Testis (tissue), 3 donors: ENCODE data around the gene MRTO4. TPM values are rescaled to one million over a fixed set of nuclear protein-coding genes. Genes with fewer than 3 reads are reported as not detected.

Experiments
- DNase-seq: peaks from one replicate; pipeline ENCODE4 v3.0.0-alpha.2; 2019
- H3K27ac ChIP-seq, 2 donors: fragments of 200-600 bp; sonication (generic); one replicate each; pipeline ENCODE4 v1.5.1; 2019
- H3K27me3 ChIP-seq: fragments of 200-600 bp; sonication (generic); one replicate; pipeline ENCODE4 v1.5.1; 2019
- H3K36me3 ChIP-seq: fragments of 200-600 bp; sonication (generic); one replicate; pipeline ENCODE4 v1.5.1; 2017; ENCODE audit warnings: low read depth; ENCODE audit errors: missing control alignments
- H3K4me1 ChIP-seq: fragments of 200-600 bp; sonication (generic); one replicate; pipeline ENCODE4 v1.5.1; 2019
- H3K4me3 ChIP-seq, 2 donors: fragments of 200-600 bp; sonication (generic); one replicate each; pipeline ENCODE4 v1.5.1; 2017 to 2019
- H3K9me3 ChIP-seq: fragments of 200-600 bp; sonication (generic); one replicate; pipeline ENCODE4 v1.5.1; 2017
- POLR2A ChIP-seq: fragments of 450-650 bp; IDR thresholded peaks from one replicate; pipeline ENCODE4 v1.6.1; 2017; ENCODE audit warnings: antibody characterized with exemption, mild to moderate bottlenecking, moderate library complexity
- WGBS, 2 donors: methylation state at CpG; one replicate each; pipeline ENCODE4 v1.1.5; 2018; 5-methylcytosine and 5-hydroxymethylcytosine counted together
- intact Hi-C: fragments of 100-400 bp; cut with DNase I; formaldehyde crosslinking; loops from one replicate; pipeline ENCODE4 v1.15.1; 2023; ENCODE audit warnings: low total_unique reads
- polyA plus RNA-seq: library from polyadenylated mRNA; stranded (reverse); fragments of 350-450 nt; fragmentation: Illumina TruSeq; extraction: RNeasy Lipid Tissue Mini Kit (QIAGEN cat#74804); gene quantifications from one replicate; pipeline ENCODE4 v1.2.3, GENCODE V29; 2014; ENCODE audit warnings: low read depth, low replicate concordance; ENCODE audit not compliant: insufficient read depth
- total RNA-seq, 2 donors: library from RNA; depleted of rRNA; stranded (reverse); fragments of >200 nt; gene quantifications; one replicate each; pipeline ENCODE4 v1.2.3, GENCODE V29; 2016
- TF ChIP-seq, protein P1 (sequence below), 3 experiments: fragments of 450-650 bp in 2 of 3; fragments of 200-600 bp in 1 of 3; sonication (generic) in 1 of 3; IDR thresholded peaks; one replicate each; pipeline ENCODE4 v1.5.1; 2016 to 2019; ENCODE audit warnings: antibody characterized with exemption in 3 of 3, mild to moderate bottlenecking in 2 of 3, moderate library complexity in 1 of 3

MRTO4 gene
- total and polyA plus RNA-seq, 3 donors from 2014 or later = 25.8 to 46.4 (median 36.9) TPM

GRCh38 chr1:19209439-19209989 is 42.1 kb upstream of the MRTO4 start:
- H3K27me3 ChIP-seq = no peaks in the 10 kb centered on the region
- H3K36me3 ChIP-seq = no peaks in the 10 kb centered on the region
- peaks cover 48% of the 10 kb centered on the region for H3K4me1 ChIP-seq
- H3K9me3 ChIP-seq = no peaks in the 10 kb centered on the region
- no peak for TF ChIP-seq POLR2A
- TF ChIP-seq, protein P1, sequence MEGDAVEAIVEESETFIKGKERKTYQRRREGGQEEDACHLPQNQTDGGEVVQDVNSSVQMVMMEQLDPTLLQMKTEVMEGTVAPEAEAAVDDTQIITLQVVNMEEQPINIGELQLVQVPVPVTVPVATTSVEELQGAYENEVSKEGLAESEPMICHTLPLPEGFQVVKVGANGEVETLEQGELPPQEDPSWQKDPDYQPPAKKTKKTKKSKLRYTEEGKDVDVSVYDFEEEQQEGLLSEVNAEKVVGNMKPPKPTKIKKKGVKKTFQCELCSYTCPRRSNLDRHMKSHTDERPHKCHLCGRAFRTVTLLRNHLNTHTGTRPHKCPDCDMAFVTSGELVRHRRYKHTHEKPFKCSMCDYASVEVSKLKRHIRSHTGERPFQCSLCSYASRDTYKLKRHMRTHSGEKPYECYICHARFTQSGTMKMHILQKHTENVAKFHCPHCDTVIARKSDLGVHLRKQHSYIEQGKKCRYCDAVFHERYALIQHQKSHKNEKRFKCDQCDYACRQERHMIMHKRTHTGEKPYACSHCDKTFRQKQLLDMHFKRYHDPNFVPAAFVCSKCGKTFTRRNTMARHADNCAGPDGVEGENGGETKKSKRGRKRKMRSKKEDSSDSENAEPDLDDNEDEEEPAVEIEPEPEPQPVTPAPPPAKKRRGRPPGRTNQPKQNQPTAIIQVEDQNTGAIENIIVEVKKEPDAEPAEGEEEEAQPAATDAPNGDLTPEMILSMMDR (IDR thresholded peaks at IDR 0.05) = no peak
- intact Hi-C loops = no loop called here
- peak overlapping the region; percentile 91 to 92 for H3K27ac ChIP-seq
- peak overlapping the region; percentile 73 to 100 for H3K4me3 ChIP-seq
- WGBS, 2 donors = 0 to 1% methylated on average over 14 to 28 of the region's 28 CpGs
- peak; percentile 56 for DNase-seq

- peak within 1 kb of the TSS; percentile 91 to 92 for H3K27ac ChIP-seq
- intact Hi-C loops = no loop called here
- peak within 1 kb of the TSS; percentile 73 to 100 for H3K4me3 ChIP-seq
- 1 to 2% methylated on average over 10 to 56 of the region's 80 CpGs for WGBS, 2 donors
- H3K27me3 ChIP-seq = no peaks in the 10 kb centered on the region
- H3K4me1 ChIP-seq = peaks cover 48% of the 10 kb centered on the region
- no peaks in the 10 kb centered on the region for H3K9me3 ChIP-seq
- peak; percentile 96 for DNase-seq
- no peaks in the 10 kb centered on the region for H3K36me3 ChIP-seq
- TF ChIP-seq, protein P1 (IDR thresholded peaks at IDR 0.05) = peak in 1 of 3 experiments; percentile 18
- peak; percentile 68 for TF ChIP-seq POLR2A
These were observed 41.4 kb upstream of the MRTO4 start, which contains the start of gene UBR4 for GRCh38 chr1:19209990-19210771. Gene UBR4, minus strand, starts transcription at chr1:19210266. Its CDS starts 18 bp downstream, at chr1:19210248.

DNA sequence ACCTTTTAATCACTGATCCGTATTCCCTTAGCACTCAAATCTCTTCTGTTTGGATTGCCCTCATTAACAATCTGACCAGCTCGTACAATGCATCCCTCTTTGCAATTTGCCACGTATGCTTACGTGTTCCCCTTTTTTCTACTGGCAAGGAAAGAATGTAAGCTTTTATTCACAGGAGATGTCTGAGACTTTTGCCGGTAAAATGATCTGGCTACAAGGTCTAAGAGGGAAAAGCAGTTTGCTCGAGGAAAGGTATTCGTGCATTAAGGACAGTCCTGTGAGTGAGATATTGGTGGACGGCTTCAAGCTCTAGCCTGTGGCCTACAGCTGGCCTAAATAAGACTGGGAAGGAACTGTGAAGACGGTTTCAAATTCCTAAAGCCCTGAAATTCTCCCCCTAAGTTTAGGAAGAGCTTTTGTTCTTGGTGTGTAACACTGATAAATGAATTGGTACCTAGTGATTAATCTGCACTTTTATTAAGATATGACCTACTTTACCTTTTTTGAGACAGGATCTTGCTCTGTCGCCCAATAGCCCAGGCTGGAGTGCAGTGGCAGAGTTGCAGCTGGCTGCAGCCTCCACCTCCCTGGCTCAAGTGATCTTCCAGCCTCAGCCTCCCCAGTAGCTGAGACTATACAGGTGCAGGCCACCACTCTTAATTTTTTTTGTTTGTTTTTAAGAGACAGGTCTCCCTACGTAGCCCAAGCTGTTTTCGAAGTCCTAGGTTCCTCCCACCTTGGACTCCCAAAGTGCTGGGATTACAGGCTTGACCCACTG is 40.6 kb upstream of the MRTO4 start:
- H3K27ac ChIP-seq = peak overlapping the region; percentile 91 to 92
- peak overlapping the region; percentile 73 to 100 for H3K4me3 ChIP-seq
- no peak for DNase-seq
- H3K36me3 ChIP-seq = no peaks in the 10 kb centered on the region
- H3K4me1 ChIP-seq = peaks cover 40% of the 10 kb centered on the region
- intact Hi-C loops = no loop called here
- TF ChIP-seq POLR2A = no peak
- TF ChIP-seq, protein P1 (IDR thresholded peaks at IDR 0.05) = no peak
- WGBS, 2 donors = 10 to 14% methylated on average over 12 of the region's 12 CpGs
- H3K27me3 ChIP-seq = no peaks in the 10 kb centered on the region
- H3K9me3 ChIP-seq = no peaks in the 10 kb centered on the region

DNA sequence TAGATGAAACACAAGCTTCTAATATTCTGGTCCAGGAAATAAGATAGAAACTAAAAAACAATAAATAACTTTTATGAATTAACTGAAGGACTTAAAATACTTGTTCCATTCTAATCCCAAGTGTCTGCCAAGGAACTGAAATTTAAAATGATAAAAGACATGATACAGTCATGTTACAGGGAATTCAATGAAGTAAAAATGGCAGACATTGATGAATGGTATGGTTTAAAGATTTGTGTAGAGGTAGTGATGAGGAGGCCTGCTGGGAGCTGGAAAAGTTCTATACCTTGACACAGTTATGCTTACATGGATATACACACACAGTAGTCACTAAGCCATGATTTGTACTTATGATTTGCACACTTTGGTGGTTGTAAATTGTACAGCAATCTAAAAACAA is 39.4 kb upstream of the MRTO4 start:
- no peaks in the 10 kb centered on the region for H3K27me3 ChIP-seq
- H3K4me3 ChIP-seq = no peak overlapping the region
- no peaks in the 10 kb centered on the region for H3K9me3 ChIP-seq
- H3K4me1 ChIP-seq = peaks cover 29% of the 10 kb centered on the region
- no peaks in the 10 kb centered on the region for H3K36me3 ChIP-seq
- TF ChIP-seq POLR2A = no peak
- TF ChIP-seq, protein P1 (IDR thresholded peaks at IDR 0.05) = no peak
- DNase-seq = no peak
- intact Hi-C loops = no loop called here
- H3K27ac ChIP-seq = peak overlapping the region in 1 of 2 donors; percentile 16
